ENCODE measurements around the gene EFCAB10. TPM values are rescaled to one million over a fixed set of nuclear protein-coding genes. Genes with fewer than 3 reads are reported as not detected.
"Not testable (repeated sequence)": the region's sequence is repeated elsewhere in the genome, so short reads cannot be mapped to it uniquely, and the experiment has no call there.

The EFCAB10 gene
- total RNA-seq, 1 donor from 2014 or later: not detected

DNA sequence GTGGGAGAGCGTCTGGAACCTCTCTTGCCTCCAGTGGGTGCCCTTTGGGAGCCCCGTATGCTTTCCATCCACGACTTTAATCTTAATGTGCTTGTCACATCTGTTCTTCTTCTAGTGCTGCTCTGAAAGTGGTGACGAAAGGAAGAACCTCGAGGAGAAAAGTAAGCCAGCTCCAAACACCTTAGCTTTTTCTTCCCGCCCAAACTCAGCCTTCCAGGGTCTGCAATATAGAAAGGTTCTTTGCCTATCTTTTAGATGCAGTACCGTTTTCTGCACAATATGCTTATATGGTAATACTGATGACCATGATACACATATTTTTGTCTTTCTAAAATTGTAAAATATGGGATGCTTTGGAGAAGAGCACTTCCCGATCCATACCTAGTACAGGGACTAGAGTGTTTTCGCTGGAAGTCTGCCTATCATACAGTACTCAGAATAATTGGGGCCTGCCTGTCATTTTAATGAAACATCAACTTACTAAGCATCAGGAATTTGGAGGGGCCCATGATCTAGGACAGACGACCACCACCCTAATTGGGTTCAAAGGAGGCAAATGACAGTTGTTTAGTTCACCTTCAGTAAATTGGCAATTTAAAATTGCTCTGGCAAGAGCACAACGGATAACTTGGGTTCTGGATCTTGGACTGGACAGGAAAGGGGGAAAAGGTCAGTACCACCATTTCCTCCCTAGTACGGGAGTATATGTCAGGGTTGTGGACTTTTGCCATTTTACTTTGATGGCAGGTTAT, 48.4 kb downstream of the EFCAB10 start:
- DNase-seq (ENCODE audit: low spot score in 2 of 2, unreplicated experiment in 2 of 2): no peak
- Mint-ChIP-seq H3K27ac (peak overlapping the region; percentile 90), H3K4me1 (peaks cover 13% of the 10 kb centered on the region), H3K4me3 (peak overlapping the region; percentile 95), H3K36me3 (peaks cover 2% of the 10 kb centered on the region), H3K9me3 (no peaks in the 10 kb centered on the region), H3K27me3 (ENCODE audit: low read depth) (no peaks in the 10 kb centered on the region)
- no peak for TF ChIP-seq CTCF (IDR thresholded peaks at IDR 0.05; ENCODE audit: unreplicated experiment)

DNA sequence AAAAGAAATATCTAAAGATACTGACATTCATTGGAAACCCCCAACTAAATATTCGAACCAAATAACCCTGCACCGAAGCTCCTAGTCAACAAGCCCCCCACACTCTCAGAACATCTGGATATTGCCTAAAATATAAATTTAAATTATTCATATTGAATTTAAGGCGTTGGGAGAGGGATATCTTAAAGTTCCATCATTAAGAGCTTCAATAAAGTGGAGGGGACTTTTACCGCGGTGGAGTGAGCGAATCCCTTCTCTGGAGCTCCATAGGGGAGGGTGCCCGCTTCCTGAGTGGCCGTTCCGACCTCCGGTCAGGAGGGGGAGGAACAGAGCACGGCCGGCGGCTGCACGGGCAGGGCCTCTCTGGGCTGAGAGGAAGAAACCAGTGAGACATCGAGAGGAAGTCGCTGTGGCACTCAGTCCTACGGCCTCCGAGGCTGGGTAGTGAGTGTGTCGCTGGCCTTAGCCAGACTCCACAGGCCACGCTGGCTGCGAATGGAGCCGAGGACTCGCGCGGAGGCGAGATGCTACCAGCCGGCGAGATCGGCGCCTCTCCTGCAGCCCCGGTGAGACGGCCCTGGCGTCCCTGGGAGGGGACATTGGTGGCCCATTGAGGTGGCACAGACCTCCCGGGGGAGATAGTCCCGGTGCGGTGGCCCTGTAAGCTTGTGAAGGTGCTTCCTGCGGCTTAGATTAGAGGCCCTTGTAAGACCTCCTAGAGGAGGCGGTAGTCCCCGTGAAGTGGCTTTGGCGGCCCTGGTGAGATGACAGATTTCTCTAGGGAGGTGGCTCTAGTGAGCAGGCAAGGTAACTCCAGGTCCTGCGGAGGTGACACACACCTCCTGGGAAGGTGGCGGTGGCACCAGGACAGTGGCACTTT, 49.3 kb downstream of the EFCAB10 start, which contains the start of gene RINT1:
Gene RINT1 (plus strand): TSS at position 410 of the 880 bp plus-strand sequence. CDS start 115 bp downstream, at position 525.
- Mint-ChIP-seq H3K27ac (peak within 1 kb of the TSS; percentile 90), H3K27me3 (ENCODE audit: low read depth) (no peaks in the 10 kb centered on the region), H3K9me3 (no peaks in the 10 kb centered on the region), H3K4me3 (peak within 1 kb of the TSS; percentile 95), H3K4me1 (peaks cover 13% of the 10 kb centered on the region), H3K36me3 (peaks cover 2% of the 10 kb centered on the region)
- TF ChIP-seq CTCF (IDR thresholded peaks at IDR 0.05; ENCODE audit: unreplicated experiment): no peak
- peak; percentile 73 to 91 for DNase-seq (ENCODE audit: low spot score in 2 of 2, unreplicated experiment in 2 of 2)

DNA sequence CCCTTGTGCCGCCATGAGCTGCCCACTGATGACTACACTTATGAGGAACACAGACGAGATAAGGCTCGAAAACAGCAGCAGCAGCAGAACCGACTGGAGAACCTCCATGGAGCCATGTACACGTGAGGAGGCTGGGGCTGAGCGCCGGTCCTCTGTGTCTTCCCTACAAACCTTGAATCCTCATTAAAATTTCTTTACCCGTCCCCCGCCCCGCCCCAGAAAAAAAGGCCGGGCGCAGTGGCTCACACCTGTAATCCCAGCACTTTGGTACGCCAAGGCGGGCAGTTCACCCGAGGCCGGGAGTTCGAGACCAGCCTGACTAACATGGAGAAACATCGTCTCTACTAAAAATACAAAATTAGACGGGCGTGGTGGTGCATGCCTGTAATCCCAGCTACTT, 50.7 kb downstream of the EFCAB10 start:
- no peaks in the 10 kb centered on the region for H3K27me3 Mint-ChIP-seq (ENCODE audit: low read depth)
- peaks cover 13% of the 10 kb centered on the region for H3K4me1 Mint-ChIP-seq
- H3K27ac Mint-ChIP-seq: no peak overlapping the region
- H3K4me3 Mint-ChIP-seq: no peak overlapping the region
- no peak for DNase-seq (ENCODE audit: low spot score in 2 of 2, unreplicated experiment in 2 of 2)
- TF ChIP-seq CTCF (IDR thresholded peaks at IDR 0.05; ENCODE audit: unreplicated experiment): no peak
- H3K36me3 Mint-ChIP-seq: no peaks in the 10 kb centered on the region
- H3K9me3 Mint-ChIP-seq: no peaks in the 10 kb centered on the region

DNA sequence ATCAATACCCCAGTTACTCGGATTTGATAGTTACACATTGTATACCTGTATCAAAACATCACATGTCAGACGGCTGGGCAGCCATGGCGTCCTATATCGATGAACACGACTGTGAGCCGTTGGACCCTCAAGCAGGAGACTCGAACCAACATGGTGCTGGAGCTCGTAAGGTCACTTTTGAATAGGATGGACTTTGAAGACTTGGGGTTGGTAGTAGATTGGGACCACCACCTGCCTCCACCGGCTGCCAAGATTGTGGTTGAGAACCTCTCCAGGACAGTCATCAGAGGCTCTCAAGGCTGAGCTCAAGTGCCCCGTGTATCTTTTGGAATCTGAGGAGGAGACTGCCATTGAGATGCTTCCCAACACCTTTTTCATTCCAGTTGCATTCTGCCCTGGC, 51.2 kb downstream of the EFCAB10 start:
- H3K27me3 Mint-ChIP-seq (ENCODE audit: low read depth): no peaks in the 10 kb centered on the region
- H3K4me3 Mint-ChIP-seq: no peak overlapping the region
- TF ChIP-seq CTCF (IDR thresholded peaks at IDR 0.05; ENCODE audit: unreplicated experiment): no peak
- no peak for DNase-seq (ENCODE audit: low spot score in 2 of 2, unreplicated experiment in 2 of 2)
- H3K36me3 Mint-ChIP-seq: no peaks in the 10 kb centered on the region
- no peak overlapping the region for H3K27ac Mint-ChIP-seq
- peaks cover 13% of the 10 kb centered on the region for H3K4me1 Mint-ChIP-seq
- no peaks in the 10 kb centered on the region for H3K9me3 Mint-ChIP-seq

GRCh38 chr7:105527737-105528136, 53.6 kb downstream of the EFCAB10 start:
- not testable (repeated sequence) for H3K36me3 Mint-ChIP-seq; H3K4me1 Mint-ChIP-seq; DNase-seq (ENCODE audit: low spot score in 2 of 2, unreplicated experiment in 2 of 2); H3K27me3 Mint-ChIP-seq (ENCODE audit: low read depth); H3K4me3 Mint-ChIP-seq; H3K9me3 Mint-ChIP-seq; H3K27ac Mint-ChIP-seq

- TF ChIP-seq CTCF (IDR thresholded peaks at IDR 0.05; ENCODE audit: unreplicated experiment): no peak
- peaks cover 9% of the 10 kb centered on the region for H3K4me1 Mint-ChIP-seq
- H3K9me3 Mint-ChIP-seq: peaks cover 3% of the 10 kb centered on the region
- no peak overlapping the region for H3K27ac Mint-ChIP-seq
- no peak overlapping the region for H3K4me3 Mint-ChIP-seq
- no peaks in the 10 kb centered on the region for H3K27me3 Mint-ChIP-seq (ENCODE audit: low read depth)
- no peak for DNase-seq (ENCODE audit: low spot score in 2 of 2, unreplicated experiment in 2 of 2)
- no peaks in the 10 kb centered on the region for H3K36me3 Mint-ChIP-seq
These were observed 56.5 kb downstream of the EFCAB10 start for GRCh38 chr7:105524840-105525239.

DNA sequence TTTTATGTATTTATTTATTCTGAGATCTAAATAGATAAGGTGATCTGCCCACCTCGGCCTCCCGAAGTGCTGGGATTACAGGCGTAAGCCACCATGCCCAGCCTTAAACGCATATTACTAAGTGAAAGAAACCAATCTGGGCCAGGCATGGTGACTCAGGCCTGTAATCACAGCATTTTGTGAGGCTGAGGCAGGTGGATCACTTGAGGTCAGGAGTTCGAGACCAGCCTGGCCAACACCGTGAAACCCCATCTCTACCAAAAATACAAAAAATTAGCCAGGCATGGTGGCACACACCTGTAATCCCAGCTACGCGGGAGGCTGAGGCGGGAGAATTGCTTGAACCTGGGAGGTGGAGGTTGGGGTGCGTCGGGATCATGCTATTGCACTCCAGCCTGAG, 56.9 kb downstream of the EFCAB10 start:
- not testable (repeated sequence) for H3K36me3 Mint-ChIP-seq; H3K27ac Mint-ChIP-seq; H3K27me3 Mint-ChIP-seq (ENCODE audit: low read depth); DNase-seq (ENCODE audit: low spot score in 2 of 2, unreplicated experiment in 2 of 2); H3K9me3 Mint-ChIP-seq; H3K4me1 Mint-ChIP-seq; H3K4me3 Mint-ChIP-seq
